ENCODE measurements around the gene LRRC61.

GRCh38 chr7:150322833-150323681, at the start of gene LRRC61, which contains the start of gene ACTR3C:
- TF ChIP-seq CTCF (conservative IDR thresholded peaks at IDR 0.05 in 1 of 2, IDR thresholded peaks at IDR 0.05 in 1 of 2; ENCODE audit: extremely low read depth in 1 of 2, insufficient read depth in 1 of 2, low read depth in 1 of 2, low read length in 2 of 2) = peak in 1 of 2 donors; percentile 7
- no peak for TF ChIP-seq EZH2 (IDR thresholded peaks at IDR 0.05; ENCODE audit: borderline replicate concordance, low read length)

All from mammary epithelial cell (primary cell).